ENCODE results near the gene PPIL6.

Gene PPIL6

DNA sequence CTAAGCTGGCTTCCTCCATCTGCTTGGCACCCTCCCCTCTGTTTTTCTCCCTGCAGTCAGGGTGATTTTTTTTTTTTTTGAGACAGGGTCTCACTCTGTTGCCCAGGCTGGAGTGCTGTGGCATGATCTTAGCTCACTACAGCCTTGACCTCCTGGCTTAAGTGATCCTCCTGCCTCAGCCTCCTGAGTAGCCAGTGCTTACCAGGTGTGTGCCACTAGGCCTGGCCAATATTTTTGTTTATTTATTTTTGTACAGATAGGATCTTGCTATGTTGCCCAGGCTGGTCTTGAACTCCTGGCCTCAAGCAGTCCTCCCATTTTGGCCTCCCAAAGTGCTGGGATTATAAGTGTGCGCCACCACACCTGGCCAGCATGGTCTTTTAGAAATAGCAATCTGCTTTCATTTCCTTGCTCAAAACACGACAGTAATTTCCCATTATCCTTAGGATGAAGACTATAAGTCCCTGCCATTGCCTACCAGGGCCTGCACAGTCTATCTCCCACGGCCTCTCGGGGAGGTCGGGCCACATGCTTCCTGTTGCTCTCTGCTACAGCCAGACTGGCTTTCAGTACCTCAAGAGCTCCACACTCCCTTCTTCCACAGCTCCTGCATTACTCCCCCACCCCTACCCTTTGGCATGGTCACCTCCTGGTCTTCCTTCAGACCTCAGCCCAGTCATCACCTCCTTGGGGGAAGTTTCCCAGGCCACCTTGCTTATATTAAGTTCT lies 47.1 kb downstream of the PPIL6 start:
- TF ChIP-seq EZH2phosphoT487 (IDR thresholded peaks at IDR 0.05; ENCODE audit: low read depth): no peak
- TF ChIP-seq, protein P1, sequence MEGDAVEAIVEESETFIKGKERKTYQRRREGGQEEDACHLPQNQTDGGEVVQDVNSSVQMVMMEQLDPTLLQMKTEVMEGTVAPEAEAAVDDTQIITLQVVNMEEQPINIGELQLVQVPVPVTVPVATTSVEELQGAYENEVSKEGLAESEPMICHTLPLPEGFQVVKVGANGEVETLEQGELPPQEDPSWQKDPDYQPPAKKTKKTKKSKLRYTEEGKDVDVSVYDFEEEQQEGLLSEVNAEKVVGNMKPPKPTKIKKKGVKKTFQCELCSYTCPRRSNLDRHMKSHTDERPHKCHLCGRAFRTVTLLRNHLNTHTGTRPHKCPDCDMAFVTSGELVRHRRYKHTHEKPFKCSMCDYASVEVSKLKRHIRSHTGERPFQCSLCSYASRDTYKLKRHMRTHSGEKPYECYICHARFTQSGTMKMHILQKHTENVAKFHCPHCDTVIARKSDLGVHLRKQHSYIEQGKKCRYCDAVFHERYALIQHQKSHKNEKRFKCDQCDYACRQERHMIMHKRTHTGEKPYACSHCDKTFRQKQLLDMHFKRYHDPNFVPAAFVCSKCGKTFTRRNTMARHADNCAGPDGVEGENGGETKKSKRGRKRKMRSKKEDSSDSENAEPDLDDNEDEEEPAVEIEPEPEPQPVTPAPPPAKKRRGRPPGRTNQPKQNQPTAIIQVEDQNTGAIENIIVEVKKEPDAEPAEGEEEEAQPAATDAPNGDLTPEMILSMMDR (IDR thresholded peaks at IDR 0.05; ENCODE audit: low read depth, low read length): no peak
- H3K4me3 ChIP-seq (ENCODE audit: low read length): no peak overlapping the region
- H3K27ac ChIP-seq (ENCODE audit: low read length): no peak overlapping the region
- H3K4me2 ChIP-seq (ENCODE audit: low read length): no peak overlapping the region
- no peak overlapping the region for H2AFZ ChIP-seq (ENCODE audit: low read depth, low read length)
- H3K4me1 ChIP-seq (ENCODE audit: low read length): peaks cover 34% of the 10 kb centered on the region
- H3K79me2 ChIP-seq (ENCODE audit: low read length): no peaks in the 10 kb centered on the region
- no peaks in the 10 kb centered on the region for H3K9me3 ChIP-seq (ENCODE audit: insufficient read depth, low read length)
- no peaks in the 10 kb centered on the region for H3K27me3 ChIP-seq (ENCODE audit: low read depth, low read length)
- H3K9ac ChIP-seq (ENCODE audit: low read length): no peak overlapping the region
- H4K20me1 ChIP-seq (ENCODE audit: insufficient read depth, low read length): no peaks in the 10 kb centered on the region
- no peaks in the 10 kb centered on the region for H3K36me3 ChIP-seq (replicated peaks; ENCODE audit: low read depth, low read length)

DNA sequence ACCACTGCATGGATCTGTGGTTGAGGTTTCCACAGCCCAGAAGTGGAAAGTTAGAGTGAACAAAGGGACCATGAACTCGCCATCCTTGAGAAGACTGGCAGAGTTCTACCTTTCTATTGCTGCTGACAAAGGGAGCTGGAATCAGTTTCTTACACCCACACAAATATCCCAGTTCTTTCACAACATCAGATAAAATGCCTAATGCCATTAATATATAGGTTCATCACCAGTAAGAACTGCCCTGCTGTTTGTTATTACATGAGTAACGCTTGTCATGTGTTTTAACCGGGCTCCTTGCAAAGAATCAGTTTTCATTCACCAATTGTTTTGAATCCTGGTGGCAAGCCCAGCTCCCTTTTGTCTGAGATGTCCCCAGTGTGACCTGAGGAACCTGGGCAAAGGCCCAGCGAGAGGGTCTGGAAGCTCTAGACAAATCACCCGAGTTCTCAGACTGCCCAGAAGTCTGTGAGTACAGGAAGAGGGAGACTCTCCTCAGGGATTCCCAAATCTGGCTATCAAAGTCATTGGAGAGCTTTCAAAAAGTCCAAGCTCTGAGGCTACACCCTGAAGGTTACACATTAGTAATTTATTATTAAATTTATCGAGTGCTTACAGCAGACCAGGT lies 50.7 kb downstream of the PPIL6 start:
- no peaks in the 10 kb centered on the region for H4K20me1 ChIP-seq (ENCODE audit: insufficient read depth, low read length)
- H2AFZ ChIP-seq (ENCODE audit: low read depth, low read length): no peak overlapping the region
- H3K4me2 ChIP-seq (ENCODE audit: low read length): no peak overlapping the region
- H3K4me3 ChIP-seq (ENCODE audit: low read length): no peak overlapping the region
- H3K36me3 ChIP-seq (replicated peaks; ENCODE audit: low read depth, low read length): no peaks in the 10 kb centered on the region
- no peaks in the 10 kb centered on the region for H3K79me2 ChIP-seq (ENCODE audit: low read length)
- H3K4me1 ChIP-seq (ENCODE audit: low read length): peaks cover 5% of the 10 kb centered on the region
- TF ChIP-seq, protein P1 (IDR thresholded peaks at IDR 0.05; ENCODE audit: low read depth, low read length): no peak
- no peak overlapping the region for H3K9ac ChIP-seq (ENCODE audit: low read length)
- H3K27ac ChIP-seq (ENCODE audit: low read length): no peak overlapping the region
- H3K9me3 ChIP-seq (ENCODE audit: insufficient read depth, low read length): no peaks in the 10 kb centered on the region
- no peaks in the 10 kb centered on the region; the same call in 1 of the 2 replicates for H3K27me3 ChIP-seq (ENCODE audit: low read depth, low read length)

DNA sequence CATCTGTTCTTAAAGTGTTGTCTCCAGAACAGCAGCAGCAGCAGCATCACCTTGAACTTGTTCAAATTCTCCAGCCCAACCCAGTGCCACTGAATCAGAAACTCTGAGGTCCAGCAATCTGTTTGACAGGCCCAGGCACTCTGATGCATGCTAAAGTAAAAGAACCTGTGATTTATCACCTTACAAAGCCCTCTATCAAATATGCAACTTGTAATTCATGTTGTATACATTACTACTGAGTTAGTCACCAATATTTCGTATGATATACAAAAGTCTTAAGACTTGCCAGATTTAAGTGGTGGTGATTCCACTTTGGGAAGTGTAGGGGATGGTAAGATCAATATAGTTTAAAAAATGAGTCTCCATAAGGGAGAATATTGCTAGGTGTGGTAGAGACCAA lies 52.2 kb downstream of the PPIL6 start:
- H3K27me3 ChIP-seq (ENCODE audit: low read depth, low read length): no peaks in the 10 kb centered on the region; the same call in 1 of the 2 replicates
- no peak overlapping the region for H3K4me3 ChIP-seq (ENCODE audit: low read length)
- no peaks in the 10 kb centered on the region for H4K20me1 ChIP-seq (ENCODE audit: insufficient read depth, low read length)
- no peaks in the 10 kb centered on the region for H3K79me2 ChIP-seq (ENCODE audit: low read length)
- H3K4me1 ChIP-seq (ENCODE audit: low read length): peaks cover 4% of the 10 kb centered on the region; the same call in 1 of the 2 replicates
- TF ChIP-seq, protein P1 (IDR thresholded peaks at IDR 0.05; ENCODE audit: low read depth, low read length): no peak
- TF ChIP-seq EZH2phosphoT487 (IDR thresholded peaks at IDR 0.05; ENCODE audit: low read depth): no peak
- no peak overlapping the region for H3K4me2 ChIP-seq (ENCODE audit: low read length)
- H3K27ac ChIP-seq (ENCODE audit: low read length): no peak overlapping the region
- no peak overlapping the region for H3K9ac ChIP-seq (ENCODE audit: low read length)
- no peak overlapping the region for H2AFZ ChIP-seq (ENCODE audit: low read depth, low read length)
- no peaks in the 10 kb centered on the region for H3K9me3 ChIP-seq (ENCODE audit: insufficient read depth, low read length)
- H3K36me3 ChIP-seq (replicated peaks; ENCODE audit: low read depth, low read length): no peaks in the 10 kb centered on the region

DNA sequence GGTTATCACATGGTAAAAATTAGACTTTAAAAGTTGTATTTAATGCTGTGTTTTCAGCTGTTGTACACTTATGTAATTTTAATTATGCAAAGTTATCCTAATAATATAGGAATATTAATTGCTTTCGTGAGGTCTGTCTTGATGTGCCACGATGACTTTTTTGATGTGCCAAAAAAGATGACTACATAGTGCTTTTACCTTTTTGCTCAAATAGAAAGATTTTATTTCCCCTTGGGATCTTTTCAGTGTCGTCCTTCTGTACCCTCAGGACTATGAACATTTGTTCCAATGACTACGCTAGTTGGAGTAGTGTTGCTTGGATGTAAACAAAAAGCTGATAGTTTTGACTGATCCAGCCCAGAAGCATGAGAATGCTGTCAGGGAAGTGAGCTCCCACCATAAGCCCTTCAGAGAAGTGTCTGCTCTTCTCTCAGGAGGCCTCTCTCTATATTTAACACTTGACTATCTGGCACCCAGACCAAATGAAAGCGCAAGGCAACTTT lies 56.9 kb downstream of the PPIL6 start:
- Histone ChIP-seq H3K4me1 (ENCODE audit: low read length) (peaks cover 22% of the 10 kb centered on the region), H3K4me3 (ENCODE audit: low read length) (peak overlapping the region; percentile 87), H3K79me2 (ENCODE audit: low read length) (peaks cover 36% of the 10 kb centered on the region), H3K4me2 (ENCODE audit: low read length) (peak overlapping the region; percentile 89), H3K36me3 (replicated peaks; ENCODE audit: low read depth, low read length) (peaks cover 12% of the 10 kb centered on the region), H3K9ac (ENCODE audit: low read length) (peak overlapping the region; percentile 98), H4K20me1 (ENCODE audit: insufficient read depth, low read length) (peaks cover 27% of the 10 kb centered on the region), H3K9me3 (ENCODE audit: insufficient read depth, low read length) (no peaks in the 10 kb centered on the region), H3K27ac (ENCODE audit: low read length) (peak overlapping the region; percentile 90; the same call in 1 of the 2 replicates), H2AFZ (ENCODE audit: low read depth, low read length) (no peak overlapping the region), H3K27me3 (ENCODE audit: low read depth, low read length) (no peaks in the 10 kb centered on the region; the same call in 1 of the 2 replicates)
- TF ChIP-seq, protein P1 (IDR thresholded peaks at IDR 0.05; ENCODE audit: low read depth, low read length): no peak
- TF ChIP-seq EZH2phosphoT487 (IDR thresholded peaks at IDR 0.05; ENCODE audit: low read depth): no peak

All from OCI-LY3 (cell line).